Effector memory CD4-positive, alpha-beta T cell (primary cell): ENCODE measurements around the gene KATNAL1.

Experiments
- DNase-seq, 3 donors: peaks; one replicate each; pipeline ENCODE4 v3.0.0-alpha.2; 2020
- H3K27ac ChIP-seq: 2 replicates; pipeline ENCODE4 v1.7.0; 2013; ENCODE audit warnings: mild to moderate bottlenecking, low read length, moderate library complexity; ENCODE audit not compliant: insufficient read depth, poor library complexity, severe bottlenecking
- H3K27me3 ChIP-seq: replicated peaks from 2 replicates; pipeline ENCODE4 v1.7.0; 2013; ENCODE audit warnings: mild to moderate bottlenecking, low read length; ENCODE audit not compliant: insufficient read depth, control insufficient read depth, poor library complexity, severe bottlenecking
- H3K36me3 ChIP-seq: 2 replicates; pipeline ENCODE4 v1.7.0; 2013; ENCODE audit warnings: mild to moderate bottlenecking, low read length, moderate library complexity; ENCODE audit not compliant: control insufficient read depth, insufficient read depth
- H3K4me1 ChIP-seq: 2 replicates; pipeline ENCODE4 v1.7.0; 2013; ENCODE audit warnings: low read length, mild to moderate bottlenecking; ENCODE audit not compliant: control insufficient read depth, insufficient read depth, poor library complexity, severe bottlenecking
- H3K4me3 ChIP-seq: 2 replicates; pipeline ENCODE4 v1.7.0; 2013; ENCODE audit warnings: low read length, low read depth, mild to moderate bottlenecking; ENCODE audit not compliant: insufficient read depth, poor library complexity, severe bottlenecking
- H3K9me3 ChIP-seq: 2 replicates; pipeline ENCODE4 v1.7.0; 2013; ENCODE audit warnings: mild to moderate bottlenecking, low read length, moderate library complexity; ENCODE audit not compliant: control insufficient read depth

Gene KATNAL1

DNA sequence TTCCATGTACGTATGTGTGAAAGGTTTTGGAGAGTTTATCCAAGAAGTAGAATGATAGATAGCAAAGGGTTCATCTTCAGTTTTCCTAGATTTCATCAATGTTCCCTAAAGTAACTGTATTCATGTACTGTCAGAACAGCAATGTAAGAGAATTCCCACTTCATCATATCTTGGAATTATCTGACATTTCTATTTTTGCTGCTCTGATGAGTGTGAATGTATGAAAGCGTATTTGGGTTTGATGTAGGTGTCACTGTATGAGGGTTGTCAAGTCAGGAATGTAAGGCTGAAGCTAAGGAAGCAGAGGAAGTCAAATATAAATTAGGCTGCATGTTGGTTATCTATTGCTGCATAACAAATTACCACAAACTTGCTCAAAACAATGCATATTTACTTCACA, 7.2 kb upstream of the KATNAL1 start:
- no peak for DNase-seq
- H3K36me3 ChIP-seq, result no peaks in the 10 kb centered on the region
- no peaks in the 10 kb centered on the region for H3K27me3 ChIP-seq
- no peak overlapping the region for H3K4me3 ChIP-seq
- no peak overlapping the region for H3K27ac ChIP-seq
- H3K4me1 ChIP-seq, result no peaks in the 10 kb centered on the region
- H3K9me3 ChIP-seq, result no peaks in the 10 kb centered on the region

GRCh38 chr13:30314069-30314468, 6.7 kb upstream of the KATNAL1 start:
- no peaks in the 10 kb centered on the region for H3K36me3 ChIP-seq
- no peak overlapping the region for H3K27ac ChIP-seq
- no peak overlapping the region for H3K4me3 ChIP-seq
- no peaks in the 10 kb centered on the region for H3K4me1 ChIP-seq
- no peaks in the 10 kb centered on the region for H3K9me3 ChIP-seq
- no peaks in the 10 kb centered on the region for H3K27me3 ChIP-seq
- no peak for DNase-seq

- no peak overlapping the region for H3K27ac ChIP-seq
- no peaks in the 10 kb centered on the region for H3K9me3 ChIP-seq
- DNase-seq, result no peak
- no peaks in the 10 kb centered on the region for H3K27me3 ChIP-seq
- H3K4me3 ChIP-seq, result no peak overlapping the region
- no peaks in the 10 kb centered on the region for H3K4me1 ChIP-seq
- no peaks in the 10 kb centered on the region for H3K36me3 ChIP-seq
Measured at GRCh38 chr13:30313311-30313710, 6.0 kb upstream of the KATNAL1 start.

- Histone ChIP-seq H3K4me1 (no peaks in the 10 kb centered on the region), H3K36me3 (no peaks in the 10 kb centered on the region), H3K27ac (no peak overlapping the region), H3K4me3 (no peak overlapping the region), H3K9me3 (no peaks in the 10 kb centered on the region), H3K27me3 (no peaks in the 10 kb centered on the region)
- no peak for DNase-seq
Measured at GRCh38 chr13:30312904-30313303, 5.6 kb upstream of the KATNAL1 start.

- Histone ChIP-seq H3K9me3 (no peaks in the 10 kb centered on the region), H3K27me3 (no peaks in the 10 kb centered on the region), H3K4me1 (peaks cover 3% of the 10 kb centered on the region), H3K4me3 (no peak overlapping the region), H3K36me3 (no peaks in the 10 kb centered on the region), H3K27ac (no peak overlapping the region)
- DNase-seq, result no peak
Measured at GRCh38 chr13:30308548-30308947, 1.2 kb upstream of the KATNAL1 start.

- Histone ChIP-seq H3K4me3 (peak overlapping the region; percentile 92), H3K9me3 (no peaks in the 10 kb centered on the region), H3K4me1 (peaks cover 3% of the 10 kb centered on the region), H3K27me3 (no peaks in the 10 kb centered on the region), H3K27ac (peak overlapping the region; percentile 76), H3K36me3 (no peaks in the 10 kb centered on the region)
- no peak for DNase-seq
Measured at GRCh38 chr13:30307971-30308290, 580 bp upstream of the KATNAL1 start.

- Histone ChIP-seq H3K27ac (peak overlapping the region; percentile 76), H3K9me3 (no peaks in the 10 kb centered on the region), H3K4me3 (peak overlapping the region; percentile 92), H3K36me3 (no peaks in the 10 kb centered on the region), H3K4me1 (peaks cover 3% of the 10 kb centered on the region), H3K27me3 (no peaks in the 10 kb centered on the region)
- peak; percentile 75 to 87 (median 84) for DNase-seq
Measured at GRCh38 chr13:30306762-30307193, 573 bp downstream of the KATNAL1 start.

- Histone ChIP-seq H3K9me3 (no peaks in the 10 kb centered on the region), H3K4me1 (peaks cover 3% of the 10 kb centered on the region), H3K4me3 (no peak overlapping the region), H3K27ac (no peak overlapping the region), H3K36me3 (no peaks in the 10 kb centered on the region), H3K27me3 (no peaks in the 10 kb centered on the region)
- DNase-seq, result no peak
Measured at GRCh38 chr13:30305456-30305970, 1.8 kb downstream of the KATNAL1 start.

GRCh38 chr13:30303269-30303668, 4.1 kb downstream of the KATNAL1 start:
- DNase-seq, result no peak
- H3K27ac ChIP-seq, result no peak overlapping the region
- H3K27me3 ChIP-seq, result no peaks in the 10 kb centered on the region
- H3K4me3 ChIP-seq, result no peak overlapping the region
- peaks cover 3% of the 10 kb centered on the region for H3K4me1 ChIP-seq
- no peaks in the 10 kb centered on the region for H3K36me3 ChIP-seq
- no peaks in the 10 kb centered on the region for H3K9me3 ChIP-seq

- no peak overlapping the region for H3K27ac ChIP-seq
- DNase-seq, result no peak
- no peaks in the 10 kb centered on the region for H3K36me3 ChIP-seq
- H3K4me3 ChIP-seq, result no peak overlapping the region
- peaks cover 3% of the 10 kb centered on the region for H3K4me1 ChIP-seq
- no peaks in the 10 kb centered on the region for H3K27me3 ChIP-seq
- H3K9me3 ChIP-seq, result no peaks in the 10 kb centered on the region
Measured at GRCh38 chr13:30301827-30302226, 5.5 kb downstream of the KATNAL1 start.

DNA sequence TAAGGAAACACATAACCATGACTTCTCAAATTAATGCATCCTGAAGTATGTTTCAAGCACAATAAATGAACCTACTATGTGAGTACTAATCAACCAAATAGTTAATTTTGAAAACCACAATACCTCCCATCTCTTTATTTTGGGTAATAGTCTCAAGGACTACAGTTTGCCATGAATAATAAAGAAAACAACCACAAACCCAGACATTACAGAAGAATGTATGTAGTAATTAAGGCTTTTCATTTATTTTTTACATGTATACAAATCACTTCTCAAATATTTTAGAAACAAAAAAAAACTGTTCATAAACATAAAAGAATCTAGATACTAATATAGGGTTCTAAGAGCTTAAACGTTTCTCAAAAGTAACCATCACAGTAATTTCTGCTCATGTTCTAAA, 6.8 kb downstream of the KATNAL1 start:
- no peak for DNase-seq
- H3K36me3 ChIP-seq, result no peaks in the 10 kb centered on the region
- H3K27ac ChIP-seq, result no peak overlapping the region
- H3K27me3 ChIP-seq, result no peaks in the 10 kb centered on the region
- H3K4me1 ChIP-seq, result no peaks in the 10 kb centered on the region
- H3K9me3 ChIP-seq, result no peaks in the 10 kb centered on the region
- H3K4me3 ChIP-seq, result no peak overlapping the region
